Measurements from ENCODE around the gene CLEC2L. TPM values are rescaled to one million over a fixed set of nuclear protein-coding genes. Genes with fewer than 3 reads are reported as not detected.

Gene CLEC2L
- total and polyA plus RNA-seq, 2 experiments from 2014 or later = not detected

DNA sequence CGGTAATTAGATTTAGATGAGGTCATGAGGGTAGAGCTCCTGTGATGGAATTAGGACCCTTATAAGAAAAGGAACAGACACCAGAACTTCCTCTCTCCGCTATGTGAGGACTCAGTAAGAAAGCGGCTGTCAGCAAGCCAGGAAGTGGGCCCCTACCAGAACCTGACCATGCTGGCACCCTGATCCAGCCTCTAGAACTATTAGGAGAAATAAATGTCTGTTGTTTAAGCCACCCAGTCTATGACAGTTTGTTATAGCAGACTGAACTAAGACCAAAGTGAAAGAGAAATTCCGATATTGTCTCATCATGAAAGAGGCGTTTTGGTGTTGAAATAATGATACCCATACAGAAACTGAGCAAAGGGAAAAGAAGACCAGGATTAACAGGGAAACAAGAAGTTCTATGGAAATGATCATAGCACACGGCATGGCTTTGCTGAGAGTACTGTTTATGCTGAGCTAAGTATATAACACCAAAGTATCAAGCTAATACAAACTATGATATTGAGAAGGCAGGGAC, 9.2 kb downstream of the CLEC2L start:
- Mint-ChIP-seq H3K9me3 (no peaks in the 10 kb centered on the region), H3K4me3 (no peak overlapping the region), H3K27ac (no peak overlapping the region), H3K36me3 (ENCODE audit: low read depth) (no peaks in the 10 kb centered on the region), H3K4me1 (peaks cover 9% of the 10 kb centered on the region; the same call in 2 of the 3 replicates), H3K27me3 (ENCODE audit: insufficient read depth, low read depth, poor library complexity) (no peaks in the 10 kb centered on the region)
- Histone ChIP-seq H3K79me2 (replicated peaks; ENCODE audit: insufficient read depth) (no peaks in the 10 kb centered on the region), H3K36me3 (ENCODE audit: insufficient read depth) (no peaks in the 10 kb centered on the region), H3K4me2 (no peak overlapping the region), H3K4me1 (ENCODE audit: insufficient read depth) (no peaks in the 10 kb centered on the region), H3K9me2 (ENCODE audit: insufficient read depth) (0 out of 2 replicates have a peak, but pooled peaks cover 3% of the 10 kb centered on the region), H3F3A (replicated peaks; ENCODE audit: low read depth) (no peaks in the 10 kb centered on the region), H4K20me1 (replicated peaks; ENCODE audit: insufficient read depth) (no peaks in the 10 kb centered on the region), H3K27me3 (ENCODE audit: insufficient read depth) (no peaks in the 10 kb centered on the region), H3K4me3 (no peak overlapping the region), H3K27ac (ENCODE audit: low read depth) (no peak overlapping the region), H2AFZ (no peak overlapping the region)
- TF ChIP-seq, protein P1, sequence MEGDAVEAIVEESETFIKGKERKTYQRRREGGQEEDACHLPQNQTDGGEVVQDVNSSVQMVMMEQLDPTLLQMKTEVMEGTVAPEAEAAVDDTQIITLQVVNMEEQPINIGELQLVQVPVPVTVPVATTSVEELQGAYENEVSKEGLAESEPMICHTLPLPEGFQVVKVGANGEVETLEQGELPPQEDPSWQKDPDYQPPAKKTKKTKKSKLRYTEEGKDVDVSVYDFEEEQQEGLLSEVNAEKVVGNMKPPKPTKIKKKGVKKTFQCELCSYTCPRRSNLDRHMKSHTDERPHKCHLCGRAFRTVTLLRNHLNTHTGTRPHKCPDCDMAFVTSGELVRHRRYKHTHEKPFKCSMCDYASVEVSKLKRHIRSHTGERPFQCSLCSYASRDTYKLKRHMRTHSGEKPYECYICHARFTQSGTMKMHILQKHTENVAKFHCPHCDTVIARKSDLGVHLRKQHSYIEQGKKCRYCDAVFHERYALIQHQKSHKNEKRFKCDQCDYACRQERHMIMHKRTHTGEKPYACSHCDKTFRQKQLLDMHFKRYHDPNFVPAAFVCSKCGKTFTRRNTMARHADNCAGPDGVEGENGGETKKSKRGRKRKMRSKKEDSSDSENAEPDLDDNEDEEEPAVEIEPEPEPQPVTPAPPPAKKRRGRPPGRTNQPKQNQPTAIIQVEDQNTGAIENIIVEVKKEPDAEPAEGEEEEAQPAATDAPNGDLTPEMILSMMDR (conservative IDR thresholded peaks at IDR 0.05; ENCODE audit: low read depth in 2 of 2) = no peak
- no peak for TF ChIP-seq STAT1 (IDR thresholded peaks at IDR 0.05; ENCODE audit: unreplicated experiment)
- no peak for TF ChIP-seq JUNB (IDR thresholded peaks at IDR 0.05; ENCODE audit: unreplicated experiment)
- no peak for TF ChIP-seq ZNF114 (CRISPR knock-in tag; IDR thresholded peaks at IDR 0.05)
- no peak for TF ChIP-seq CREB1 (CRISPR knock-in tag; IDR thresholded peaks at IDR 0.05; ENCODE audit: low read depth)
- TF ChIP-seq, protein P2, sequence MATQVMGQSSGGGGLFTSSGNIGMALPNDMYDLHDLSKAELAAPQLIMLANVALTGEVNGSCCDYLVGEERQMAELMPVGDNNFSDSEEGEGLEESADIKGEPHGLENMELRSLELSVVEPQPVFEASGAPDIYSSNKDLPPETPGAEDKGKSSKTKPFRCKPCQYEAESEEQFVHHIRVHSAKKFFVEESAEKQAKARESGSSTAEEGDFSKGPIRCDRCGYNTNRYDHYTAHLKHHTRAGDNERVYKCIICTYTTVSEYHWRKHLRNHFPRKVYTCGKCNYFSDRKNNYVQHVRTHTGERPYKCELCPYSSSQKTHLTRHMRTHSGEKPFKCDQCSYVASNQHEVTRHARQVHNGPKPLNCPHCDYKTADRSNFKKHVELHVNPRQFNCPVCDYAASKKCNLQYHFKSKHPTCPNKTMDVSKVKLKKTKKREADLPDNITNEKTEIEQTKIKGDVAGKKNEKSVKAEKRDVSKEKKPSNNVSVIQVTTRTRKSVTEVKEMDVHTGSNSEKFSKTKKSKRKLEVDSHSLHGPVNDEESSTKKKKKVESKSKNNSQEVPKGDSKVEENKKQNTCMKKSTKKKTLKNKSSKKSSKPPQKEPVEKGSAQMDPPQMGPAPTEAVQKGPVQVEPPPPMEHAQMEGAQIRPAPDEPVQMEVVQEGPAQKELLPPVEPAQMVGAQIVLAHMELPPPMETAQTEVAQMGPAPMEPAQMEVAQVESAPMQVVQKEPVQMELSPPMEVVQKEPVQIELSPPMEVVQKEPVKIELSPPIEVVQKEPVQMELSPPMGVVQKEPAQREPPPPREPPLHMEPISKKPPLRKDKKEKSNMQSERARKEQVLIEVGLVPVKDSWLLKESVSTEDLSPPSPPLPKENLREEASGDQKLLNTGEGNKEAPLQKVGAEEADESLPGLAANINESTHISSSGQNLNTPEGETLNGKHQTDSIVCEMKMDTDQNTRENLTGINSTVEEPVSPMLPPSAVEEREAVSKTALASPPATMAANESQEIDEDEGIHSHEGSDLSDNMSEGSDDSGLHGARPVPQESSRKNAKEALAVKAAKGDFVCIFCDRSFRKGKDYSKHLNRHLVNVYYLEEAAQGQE (IDR thresholded peaks at IDR 0.05; ENCODE audit: unreplicated experiment) = no peak
- no peak for TF ChIP-seq NANOG (IDR thresholded peaks at IDR 0.05; ENCODE audit: borderline replicate concordance)
- TF ChIP-seq, protein P3, sequence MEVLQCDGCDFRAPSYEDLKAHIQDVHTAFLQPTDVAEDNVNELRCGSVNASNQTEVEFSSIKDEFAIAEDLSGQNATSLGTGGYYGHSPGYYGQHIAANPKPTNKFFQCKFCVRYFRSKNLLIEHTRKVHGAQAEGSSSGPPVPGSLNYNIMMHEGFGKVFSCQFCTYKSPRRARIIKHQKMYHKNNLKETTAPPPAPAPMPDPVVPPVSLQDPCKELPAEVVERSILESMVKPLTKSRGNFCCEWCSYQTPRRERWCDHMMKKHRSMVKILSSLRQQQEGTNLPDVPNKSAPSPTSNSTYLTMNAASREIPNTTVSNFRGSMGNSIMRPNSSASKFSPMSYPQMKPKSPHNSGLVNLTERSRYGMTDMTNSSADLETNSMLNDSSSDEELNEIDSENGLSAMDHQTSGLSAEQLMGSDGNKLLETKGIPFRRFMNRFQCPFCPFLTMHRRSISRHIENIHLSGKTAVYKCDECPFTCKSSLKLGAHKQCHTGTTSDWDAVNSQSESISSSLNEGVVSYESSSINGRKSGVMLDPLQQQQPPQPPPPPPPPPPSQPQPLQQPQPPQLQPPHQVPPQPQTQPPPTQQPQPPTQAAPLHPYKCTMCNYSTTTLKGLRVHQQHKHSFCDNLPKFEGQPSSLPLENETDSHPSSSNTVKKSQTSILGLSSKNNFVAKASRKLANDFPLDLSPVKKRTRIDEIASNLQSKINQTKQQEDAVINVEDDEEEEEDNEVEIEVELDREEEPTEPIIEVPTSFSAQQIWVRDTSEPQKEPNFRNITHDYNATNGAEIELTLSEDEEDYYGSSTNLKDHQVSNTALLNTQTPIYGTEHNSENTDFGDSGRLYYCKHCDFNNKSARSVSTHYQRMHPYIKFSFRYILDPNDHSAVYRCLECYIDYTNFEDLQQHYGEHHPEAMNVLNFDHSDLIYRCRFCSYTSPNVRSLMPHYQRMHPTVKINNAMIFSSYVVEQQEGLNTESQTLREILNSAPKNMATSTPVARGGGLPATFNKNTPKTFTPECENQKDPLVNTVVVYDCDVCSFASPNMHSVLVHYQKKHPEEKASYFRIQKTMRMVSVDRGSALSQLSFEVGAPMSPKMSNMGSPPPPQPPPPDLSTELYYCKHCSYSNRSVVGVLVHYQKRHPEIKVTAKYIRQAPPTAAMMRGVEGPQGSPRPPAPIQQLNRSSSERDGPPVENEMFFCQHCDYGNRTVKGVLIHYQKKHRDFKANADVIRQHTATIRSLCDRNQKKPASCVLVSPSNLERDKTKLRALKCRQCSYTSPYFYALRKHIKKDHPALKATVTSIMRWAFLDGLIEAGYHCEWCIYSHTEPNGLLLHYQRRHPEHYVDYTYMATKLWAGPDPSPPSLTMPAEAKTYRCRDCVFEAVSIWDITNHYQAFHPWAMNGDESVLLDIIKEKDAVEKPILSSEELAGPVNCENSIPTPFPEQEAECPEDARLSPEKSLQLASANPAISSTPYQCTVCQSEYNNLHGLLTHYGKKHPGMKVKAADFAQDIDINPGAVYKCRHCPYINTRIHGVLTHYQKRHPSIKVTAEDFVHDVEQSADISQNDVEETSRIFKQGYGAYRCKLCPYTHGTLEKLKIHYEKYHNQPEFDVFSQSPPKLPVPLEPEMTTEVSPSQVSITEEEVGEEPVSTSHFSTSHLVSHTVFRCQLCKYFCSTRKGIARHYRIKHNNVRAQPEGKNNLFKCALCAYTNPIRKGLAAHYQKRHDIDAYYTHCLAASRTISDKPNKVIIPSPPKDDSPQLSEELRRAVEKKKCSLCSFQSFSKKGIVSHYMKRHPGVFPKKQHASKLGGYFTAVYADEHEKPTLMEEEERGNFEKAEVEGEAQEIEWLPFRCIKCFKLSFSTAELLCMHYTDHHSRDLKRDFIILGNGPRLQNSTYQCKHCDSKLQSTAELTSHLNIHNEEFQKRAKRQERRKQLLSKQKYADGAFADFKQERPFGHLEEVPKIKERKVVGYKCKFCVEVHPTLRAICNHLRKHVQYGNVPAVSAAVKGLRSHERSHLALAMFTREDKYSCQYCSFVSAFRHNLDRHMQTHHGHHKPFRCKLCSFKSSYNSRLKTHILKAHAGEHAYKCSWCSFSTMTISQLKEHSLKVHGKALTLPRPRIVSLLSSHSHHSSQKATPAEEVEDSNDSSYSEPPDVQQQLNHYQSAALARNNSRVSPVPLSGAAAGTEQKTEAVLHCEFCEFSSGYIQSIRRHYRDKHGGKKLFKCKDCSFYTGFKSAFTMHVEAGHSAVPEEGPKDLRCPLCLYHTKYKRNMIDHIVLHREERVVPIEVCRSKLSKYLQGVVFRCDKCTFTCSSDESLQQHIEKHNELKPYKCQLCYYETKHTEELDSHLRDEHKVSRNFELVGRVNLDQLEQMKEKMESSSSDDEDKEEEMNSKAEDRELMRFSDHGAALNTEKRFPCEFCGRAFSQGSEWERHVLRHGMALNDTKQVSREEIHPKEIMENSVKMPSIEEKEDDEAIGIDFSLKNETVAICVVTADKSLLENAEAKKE (CRISPR knock-in tag; IDR thresholded peaks at IDR 0.05) = no peak
- no peak for TF ChIP-seq POLR2AphosphoS5 (IDR thresholded peaks at IDR 0.05; ENCODE audit: low read depth)
- no peak for TF ChIP-seq ZNF331 (CRISPR knock-in tag; IDR thresholded peaks at IDR 0.05; ENCODE audit: low read depth)
- TF ChIP-seq EZH2phosphoT487 (IDR thresholded peaks at IDR 0.05; ENCODE audit: unreplicated experiment) = no peak
- TF ChIP-seq, protein P4, sequence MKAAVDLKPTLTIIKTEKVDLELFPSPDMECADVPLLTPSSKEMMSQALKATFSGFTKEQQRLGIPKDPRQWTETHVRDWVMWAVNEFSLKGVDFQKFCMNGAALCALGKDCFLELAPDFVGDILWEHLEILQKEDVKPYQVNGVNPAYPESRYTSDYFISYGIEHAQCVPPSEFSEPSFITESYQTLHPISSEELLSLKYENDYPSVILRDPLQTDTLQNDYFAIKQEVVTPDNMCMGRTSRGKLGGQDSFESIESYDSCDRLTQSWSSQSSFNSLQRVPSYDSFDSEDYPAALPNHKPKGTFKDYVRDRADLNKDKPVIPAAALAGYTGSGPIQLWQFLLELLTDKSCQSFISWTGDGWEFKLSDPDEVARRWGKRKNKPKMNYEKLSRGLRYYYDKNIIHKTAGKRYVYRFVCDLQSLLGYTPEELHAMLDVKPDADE (IDR thresholded peaks at IDR 0.05) = no peak
- no peak for TF ChIP-seq EZH2 (IDR thresholded peaks at IDR 0.05; ENCODE audit: low read depth, unreplicated experiment)
- DNase-seq (ENCODE audit: low spot score) (no peak), ATAC-seq (no peak)

Data from GM23338 (cell line).